GM19025 (cell line): Measurements from ENCODE around the gene CACNA1G.

Source experiments
- ATAC-seq: cut with Tn5 transposase; IDR thresholded peaks from one replicate; pipeline ENCODE4 v1.9.1; 2021; ENCODE audit warnings: mild to moderate bottlenecking, low read depth, moderate library complexity; ENCODE audit not compliant: unreplicated experiment

CACNA1G gene

GRCh38 chr17:50664788-50665458 is 104.4 kb downstream of the CACNA1G start:
- no peak for ATAC-seq

- no peak for ATAC-seq
These were observed 105.3 kb downstream of the CACNA1G start for GRCh38 chr17:50665838-50666237.

- ATAC-seq, result no peak
These were observed 105.8 kb downstream of the CACNA1G start for GRCh38 chr17:50666316-50666715.

- no peak for ATAC-seq
These were observed 106.9 kb downstream of the CACNA1G start for GRCh38 chr17:50667259-50668024.

GRCh38 chr17:50668025-50668837 is 107.7 kb downstream of the CACNA1G start:
- ATAC-seq, result no peak

- ATAC-seq, result no peak
These were observed 108.5 kb downstream of the CACNA1G start for GRCh38 chr17:50668838-50669581.

- no peak for ATAC-seq
These were observed 111.6 kb downstream of the CACNA1G start for GRCh38 chr17:50672071-50672470.

- ATAC-seq, result no peak
These were observed 112.5 kb downstream of the CACNA1G start for GRCh38 chr17:50672831-50673551.

GRCh38 chr17:50675190-50675589 is 114.7 kb downstream of the CACNA1G start:
- ATAC-seq, result no peak

- no peak for ATAC-seq
These were observed 115.1 kb downstream of the CACNA1G start for GRCh38 chr17:50675627-50676026.

- no peak for ATAC-seq
These were observed 115.8 kb downstream of the CACNA1G start for GRCh38 chr17:50676065-50676975.
